ENCODE data around the gene ARHGAP1.

- no peak for TF ChIP-seq ATF3 (CRISPR knock-in tag; conservative IDR thresholded peaks at IDR 0.05)
- no peak for TF ChIP-seq MAX (CRISPR knock-in tag; IDR thresholded peaks at IDR 0.05)
Measured at GRCh38 chr11:46731545-46731944, 31.1 kb upstream of the ARHGAP1 start.
